Pancreas (tissue), 10 donors: Measurements from ENCODE around the gene MTMR10. TPM values are rescaled to one million over a fixed set of nuclear protein-coding genes. Genes with fewer than 3 reads are reported as not detected.

Experiments
- ATAC-seq, 4 donors: fragments of 200-7000 bp; cut with Tn5 transposase; one replicate each; pipeline versions ENCODE4 v1.8.0 to v1.9.1; 2020; ENCODE audit warnings: mild to moderate bottlenecking in 4 of 4, moderate library complexity in 4 of 4
- DNase-seq, 6 donors: peaks; one replicate each; pipeline ENCODE4 v3.0.0-alpha.2; 2020
- FAIRE-seq: peaks from 2 replicates; lab custom pipeline; 2012; peaks lifted over from hg19 to GRCh38; lab: Jason Lieb, UNC
- H3K27ac ChIP-seq, 4 donors: fragments of 200-600 bp; sonication (generic); 1 replicate in 3 of 4; 2 replicates in 1 of 4; pipeline versions ENCODE4 v1.5.0 to v1.8.0; 2020
- H3K27me3 ChIP-seq, 4 donors: fragments of 200-600 bp; one replicate each; pipeline ENCODE4 v1.8.0; 2021
- H3K36me3 ChIP-seq, 3 donors: fragments of 200-600 bp; sonication (generic) in 1 of 3; one replicate each; pipeline versions ENCODE4 v1.5.0 to v1.8.0; 2020 to 2021
- H3K4me1 ChIP-seq, 3 donors: fragments of 200-600 bp; one replicate each; pipeline ENCODE4 v1.8.0; 2021
- H3K4me3 ChIP-seq, 4 donors: fragments of 200-600 bp; sonication (generic) in 2 of 4; one replicate each; pipeline versions ENCODE4 v1.5.0 to v1.8.0; 2020 to 2021
- H3K9me3 ChIP-seq, 4 donors: fragments of 200-600 bp; one replicate each; pipeline ENCODE4 v1.8.0; 2021
- WGBS, 2 donors: extraction: QIAGEN DNeasy Blood & Tissue Kit; methylation state at CpG; one replicate each; pipeline ENCODE4 v1.1.7; 2013; 5-methylcytosine and 5-hydroxymethylcytosine counted together
- intact Hi-C, 3 donors: fragments of 100-400 bp; cut with DNase I; formaldehyde crosslinking; loops; one replicate each; pipeline versions ENCODE4 v1.11.1 to v1.14.2; 2022
- polyA plus RNA-seq, 2 donors: library from polyadenylated mRNA; stranded (reverse); fragments of 200-250 nt; gene quantifications; one replicate each; pipeline ENCODE4 v1.2.3, GENCODE V29; 2013
- total RNA-seq, 6 donors: library from RNA; stranded (reverse); fragmentation: NEBNext Ultra II Directional in 4 of 6; extraction: Animal tissue kit (Norgen Biotek cat#: 25700) in 4 of 6; gene quantifications; one replicate each; pipeline versions ENCODE4 v1.2.1 to v1.2.4, GENCODE V29; 2021 to 2023
- TF ChIP-seq, protein P1 (sequence below), 4 donors: fragments of 200-600 bp; sonication (generic) in 3 of 4; IDR thresholded peaks; one replicate each; pipeline versions ENCODE4 v1.5.0 to v1.8.0; 2021; ENCODE audit warnings: antibody characterized with exemption in 4 of 4
- donor health status: healthy with polysubstance abuse.
- donor health status: DM: no; HTN: no; CAD: no; lungs with moderate emphysema.
- donor health status: DM: no; HTN: no; CAD: no.
- donor health status: control.
- donor health status: control.
- donor health status: Bipolar disorder and iron deficiency.
- donor health status: DM: yes; HTN: yes; CAD: no.
- donor health status: DM: no; HTN: no; CAD: no.
- donor health status: DM: no; HTN: no; CAD: no.
- donor health status: DM: yes; HTN: yes; CAD: no.

Gene MTMR10
- total and polyA plus RNA-seq, 8 donors = 7.5 to 18.9 (median 12.0) TPM

DNA sequence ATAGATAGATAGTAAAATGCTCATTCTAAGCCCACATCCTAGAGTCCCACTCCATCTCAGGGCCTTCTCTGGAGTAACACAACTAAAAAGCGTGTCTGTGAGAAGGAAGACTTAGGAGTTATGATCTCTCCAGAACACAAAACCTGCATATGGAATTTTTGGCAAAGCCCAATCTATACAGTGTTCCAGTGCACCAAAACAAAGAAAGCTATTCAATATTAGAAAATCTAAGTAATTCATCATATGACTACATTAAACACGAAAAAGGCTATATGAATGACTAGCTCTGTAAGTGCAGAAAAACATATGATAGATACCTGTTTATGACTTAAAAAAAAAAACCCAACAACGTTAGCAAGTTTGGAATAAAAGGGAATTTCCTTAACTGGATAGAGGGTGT is 27.7 kb downstream of the MTMR10 start:
- intact Hi-C loops = no loop called here
- no peaks in the 10 kb centered on the region for H3K9me3 ChIP-seq
- peaks cover 0 to 6% (median 0%) of the 10 kb centered on the region in 3 donors for H3K4me1 ChIP-seq
- TF ChIP-seq, protein P1, sequence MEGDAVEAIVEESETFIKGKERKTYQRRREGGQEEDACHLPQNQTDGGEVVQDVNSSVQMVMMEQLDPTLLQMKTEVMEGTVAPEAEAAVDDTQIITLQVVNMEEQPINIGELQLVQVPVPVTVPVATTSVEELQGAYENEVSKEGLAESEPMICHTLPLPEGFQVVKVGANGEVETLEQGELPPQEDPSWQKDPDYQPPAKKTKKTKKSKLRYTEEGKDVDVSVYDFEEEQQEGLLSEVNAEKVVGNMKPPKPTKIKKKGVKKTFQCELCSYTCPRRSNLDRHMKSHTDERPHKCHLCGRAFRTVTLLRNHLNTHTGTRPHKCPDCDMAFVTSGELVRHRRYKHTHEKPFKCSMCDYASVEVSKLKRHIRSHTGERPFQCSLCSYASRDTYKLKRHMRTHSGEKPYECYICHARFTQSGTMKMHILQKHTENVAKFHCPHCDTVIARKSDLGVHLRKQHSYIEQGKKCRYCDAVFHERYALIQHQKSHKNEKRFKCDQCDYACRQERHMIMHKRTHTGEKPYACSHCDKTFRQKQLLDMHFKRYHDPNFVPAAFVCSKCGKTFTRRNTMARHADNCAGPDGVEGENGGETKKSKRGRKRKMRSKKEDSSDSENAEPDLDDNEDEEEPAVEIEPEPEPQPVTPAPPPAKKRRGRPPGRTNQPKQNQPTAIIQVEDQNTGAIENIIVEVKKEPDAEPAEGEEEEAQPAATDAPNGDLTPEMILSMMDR (IDR thresholded peaks at IDR 0.05) = no peak
- ATAC-seq = no peak
- peaks cover 0 to 3% (median 0%) of the 10 kb centered on the region in 3 donors for H3K36me3 ChIP-seq
- no peak overlapping the region for H3K27ac ChIP-seq
- no peaks in the 10 kb centered on the region for H3K27me3 ChIP-seq
- no peak overlapping the region for H3K4me3 ChIP-seq
- 81 to 85% methylated on average over 3 of the region's 3 CpGs for WGBS, 2 donors
- no peak for DNase-seq
- no peak for FAIRE-seq

DNA sequence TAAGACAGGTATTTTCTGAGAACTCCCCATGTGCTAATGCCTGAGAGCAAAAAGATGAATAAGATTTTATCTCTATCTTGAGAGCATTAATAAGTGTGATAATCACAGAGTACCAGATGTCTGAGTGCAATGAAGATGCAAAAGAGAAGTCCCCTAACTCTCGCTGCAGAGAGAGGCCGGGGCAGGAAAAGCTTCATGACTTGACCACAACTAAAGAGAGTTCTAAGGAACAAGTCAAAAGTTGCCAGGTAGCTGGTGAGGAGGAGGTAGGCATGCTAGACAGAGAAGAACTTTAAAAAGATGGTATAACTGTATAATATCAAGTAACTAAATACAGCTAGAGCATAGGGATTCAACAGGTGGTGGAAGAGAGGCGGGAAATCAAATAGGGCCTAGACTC is 28.8 kb downstream of the MTMR10 start:
- TF ChIP-seq, protein P1 (IDR thresholded peaks at IDR 0.05) = no peak
- WGBS, 2 donors = 97 to 98% methylated on average over 3 of the region's 3 CpGs
- FAIRE-seq (no peak), ATAC-seq (no peak), DNase-seq (no peak)
- intact Hi-C loops = no loop called here
- Histone ChIP-seq H3K9me3 (no peaks in the 10 kb centered on the region), H3K27me3 (no peaks in the 10 kb centered on the region), H3K4me3 (no peak overlapping the region), H3K36me3 (peaks cover 0 to 13% (median 0%) of the 10 kb centered on the region in 3 donors), H3K4me1 (peaks cover 0 to under 1% (median 0%) of the 10 kb centered on the region in 3 donors), H3K27ac (no peak overlapping the region)

DNA sequence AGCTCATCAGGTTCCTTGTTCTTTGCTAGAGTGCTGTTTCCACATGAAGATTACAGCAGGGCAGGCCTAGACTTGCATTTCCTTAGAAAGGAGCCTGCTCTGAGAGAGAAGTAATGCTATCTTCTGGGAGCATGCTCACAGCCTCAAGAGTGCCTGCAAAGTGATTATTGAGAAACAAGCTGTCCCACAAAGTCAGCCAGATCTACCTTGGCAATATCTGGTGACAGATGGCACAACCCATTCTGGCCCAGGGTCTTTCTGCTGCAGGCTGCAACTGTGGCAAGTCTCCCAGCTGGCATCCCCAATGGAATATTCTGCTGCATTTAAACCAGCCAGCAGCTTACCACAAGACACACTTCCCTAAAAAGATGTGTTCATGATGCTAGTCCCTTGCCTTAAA is 29.3 kb downstream of the MTMR10 start:
- DNase-seq = no peak
- peaks cover 0 to 15% (median 0%) of the 10 kb centered on the region in 3 donors for H3K36me3 ChIP-seq
- no peaks in the 10 kb centered on the region for H3K27me3 ChIP-seq
- intact Hi-C loops = no loop called here
- no peaks in the 10 kb centered on the region for H3K9me3 ChIP-seq
- no peak for ATAC-seq
- no peak for FAIRE-seq
- no peaks in the 10 kb centered on the region for H3K4me1 ChIP-seq
- TF ChIP-seq, protein P1 (IDR thresholded peaks at IDR 0.05) = no peak
- no peak overlapping the region for H3K4me3 ChIP-seq
- H3K27ac ChIP-seq = no peak overlapping the region

DNA sequence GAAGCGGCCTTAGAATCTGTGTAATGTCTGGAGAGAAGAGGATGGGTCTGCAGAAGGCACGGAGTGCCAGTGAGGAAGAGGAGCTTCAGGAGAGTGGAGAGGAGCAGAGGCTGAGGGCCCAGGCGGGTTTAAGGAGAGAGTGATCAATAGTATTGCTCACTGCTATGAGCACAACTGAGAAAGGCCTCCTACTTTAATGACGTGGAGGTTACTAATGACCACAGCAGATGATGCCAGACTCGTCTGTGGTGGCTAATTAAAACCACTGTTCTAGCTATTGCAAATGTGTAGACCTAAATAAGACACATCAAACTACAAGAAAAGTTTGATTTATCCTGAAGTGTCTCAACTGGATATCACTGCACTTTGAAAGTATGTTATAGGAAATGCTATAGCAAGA is 33.2 kb downstream of the MTMR10 start:
- Histone ChIP-seq H3K36me3 (peaks cover 0 to 21% (median 0%) of the 10 kb centered on the region in 3 donors), H3K4me3 (no peak overlapping the region), H3K9me3 (no peaks in the 10 kb centered on the region), H3K27me3 (no peaks in the 10 kb centered on the region), H3K27ac (no peak overlapping the region), H3K4me1 (no peaks in the 10 kb centered on the region)
- ATAC-seq (no peak), DNase-seq (no peak), FAIRE-seq (no peak)
- TF ChIP-seq, protein P1 (IDR thresholded peaks at IDR 0.05) = no peak
- WGBS, 2 donors = 91 to 94% methylated on average over 5 of the region's 5 CpGs
- intact Hi-C loops = no loop called here

DNA sequence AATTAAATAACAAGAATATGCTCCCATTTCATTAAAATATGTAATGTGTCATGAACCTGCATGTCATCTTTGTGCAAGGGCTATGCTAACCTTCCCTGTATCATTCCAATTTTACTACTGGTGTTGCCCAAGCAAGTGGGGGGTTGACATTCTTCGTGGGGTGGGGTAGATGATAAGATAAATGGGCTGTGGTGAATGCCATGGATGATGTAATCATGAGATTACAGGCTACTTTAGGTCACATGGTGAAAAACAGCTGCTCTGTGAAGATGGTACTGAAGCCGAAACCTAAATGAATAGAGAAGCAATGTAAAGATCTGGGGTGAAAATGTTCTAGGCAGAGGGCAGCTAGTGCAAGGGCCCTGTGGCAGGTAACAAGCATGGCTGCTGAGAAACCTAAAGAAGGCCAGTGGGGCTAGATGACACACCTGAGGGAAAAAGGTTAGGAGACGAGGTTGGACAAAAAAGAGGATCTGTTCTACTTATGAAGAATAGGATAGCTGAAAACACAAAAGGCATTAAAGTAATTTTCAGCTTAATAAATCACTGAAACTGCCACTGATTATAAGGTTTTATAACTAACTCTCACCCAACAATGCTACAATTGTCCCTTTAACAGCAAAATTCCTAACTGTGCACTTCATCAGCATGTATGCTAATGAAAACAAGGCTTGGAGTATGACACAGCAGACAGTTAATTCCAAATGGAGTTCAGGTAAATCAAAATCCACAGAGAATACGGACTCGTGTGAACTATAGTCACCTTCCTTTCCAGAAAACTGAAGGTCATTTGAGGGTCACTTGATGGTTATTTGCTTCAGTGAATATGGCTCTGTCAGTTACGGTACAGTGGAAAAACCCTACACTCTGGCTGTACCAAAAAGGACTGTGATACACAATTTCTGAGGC is 35.0 kb downstream of the MTMR10 start:
- no peaks in the 10 kb centered on the region for H3K4me1 ChIP-seq
- TF ChIP-seq, protein P1 (IDR thresholded peaks at IDR 0.05) = no peak
- WGBS, 2 donors = 67 to 71% methylated on average over 6 of the region's 6 CpGs
- no peaks in the 10 kb centered on the region for H3K9me3 ChIP-seq
- no peak overlapping the region for H3K4me3 ChIP-seq
- H3K36me3 ChIP-seq = peaks cover 0 to 36% (median 5%) of the 10 kb centered on the region in 3 donors
- intact Hi-C loops = no loop called here
- no peak overlapping the region for H3K27ac ChIP-seq
- FAIRE-seq (no peak), DNase-seq (no peak), ATAC-seq (no peak)
- H3K27me3 ChIP-seq = no peaks in the 10 kb centered on the region
